NCI-H1417 treated with DMSO at 0.1 percent for 48 hours (cell line): ENCODE data around the gene KHNYN.
A peak's percentile ranks its signal among the peaks of the same experiment; 100 is the strongest.
"Not testable (repeated sequence)": the region's sequence is repeated elsewhere in the genome, so short reads cannot be mapped to it uniquely, and the experiment has no call there.

Source experiments
- DNase-seq: peaks from one replicate; lab custom pipeline; 2025; lab: John Stamatoyannopoulos, UW

The KHNYN gene

DNA sequence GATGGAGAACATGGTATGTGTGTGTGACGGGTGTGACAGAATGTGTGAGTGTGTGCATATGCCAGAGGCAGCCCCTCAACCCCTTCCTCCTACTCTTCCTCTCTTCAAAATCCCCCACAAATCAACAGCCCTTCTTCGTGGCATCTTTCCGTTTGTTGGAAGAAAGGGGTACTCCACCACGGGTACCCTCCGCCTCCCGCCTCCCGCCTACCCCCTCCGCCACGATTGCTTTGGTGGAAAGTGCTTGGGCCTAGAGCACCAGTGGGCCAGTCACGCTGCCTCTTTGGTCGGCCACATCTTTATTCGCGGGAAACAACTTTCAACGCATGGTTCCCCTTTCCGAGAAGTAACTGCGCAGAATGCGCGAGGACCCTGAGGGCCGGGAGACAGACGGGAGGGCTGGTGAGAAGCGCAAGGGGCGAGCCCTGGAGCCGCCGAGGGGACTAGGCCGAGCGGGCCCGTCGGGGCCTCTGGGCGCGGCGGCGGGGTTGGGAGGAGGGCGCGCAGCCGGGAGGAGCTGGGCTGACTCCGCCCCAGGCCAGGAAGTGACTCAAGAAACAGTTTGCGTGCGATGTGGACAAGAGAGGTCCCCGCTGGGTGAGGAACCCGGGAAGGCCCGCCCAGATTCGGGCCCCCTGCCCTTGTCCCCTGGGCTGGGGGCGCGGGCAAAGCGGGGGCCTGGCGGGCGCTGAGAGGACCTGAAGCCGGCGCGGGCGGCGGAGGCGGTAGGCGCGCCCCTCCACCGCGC, at the start of gene KHNYN, which contains the start of gene CBLN3:
Gene KHNYN, plus strand, starts transcription at position 560 of the 748 bp plus-strand sequence. CDS start 777 bp downstream, outside the sequence.
Gene CBLN3, minus strand, starts transcription at position 274 of the 748 bp plus-strand sequence. CDS start 614 bp downstream, outside the sequence.
- DNase-seq = peak; percentile 23

DNA sequence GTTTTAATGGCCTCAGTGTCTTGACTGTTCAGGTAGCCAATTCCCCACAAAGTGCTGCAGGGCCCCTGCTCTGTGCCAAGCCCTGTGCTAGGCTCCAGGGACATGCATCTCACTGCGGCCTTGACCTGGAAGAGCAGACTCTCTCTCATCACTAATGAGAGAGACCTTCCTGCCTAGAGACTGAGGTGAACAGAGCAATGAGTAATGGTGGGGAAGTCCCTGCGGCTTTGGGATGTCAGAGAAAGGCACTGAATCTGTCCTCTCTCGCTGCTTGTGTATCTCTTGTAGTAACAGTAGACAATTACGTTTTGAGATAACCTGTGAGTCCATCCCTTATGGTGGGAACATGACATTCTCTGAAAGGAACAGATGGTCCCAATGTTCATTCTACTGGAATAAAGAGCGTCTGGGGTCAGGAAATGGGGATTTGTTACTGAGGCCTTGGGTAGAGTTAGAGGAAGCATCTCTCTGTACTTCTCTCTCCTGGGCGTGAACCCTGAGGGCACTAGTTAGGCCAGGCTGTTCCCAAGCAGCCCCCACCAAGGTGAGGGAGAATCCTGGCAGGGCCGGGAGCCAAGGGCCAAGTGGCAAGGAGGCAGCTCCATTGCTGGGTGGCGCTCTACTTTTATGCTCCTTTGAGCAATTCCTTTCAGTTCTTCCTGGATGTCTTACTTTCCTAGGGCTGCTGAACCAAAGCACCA, 48.2 kb upstream of the KHNYN start:
- no peak for DNase-seq

DNA sequence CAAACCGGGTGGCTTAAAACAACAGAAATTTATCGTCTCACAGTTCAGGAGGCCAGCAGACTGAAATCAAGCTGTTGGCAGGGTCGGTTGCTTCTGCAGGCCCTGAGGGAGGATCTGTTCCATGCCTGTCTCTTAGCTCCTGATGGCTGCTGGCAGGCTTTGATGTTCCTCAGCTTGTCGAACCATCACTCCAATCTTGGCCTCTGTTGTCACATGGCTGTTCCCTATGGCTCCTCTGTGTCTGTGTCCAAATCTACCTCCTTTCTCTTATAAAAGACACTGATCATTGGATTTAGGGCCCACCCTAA, 47.7 kb upstream of the KHNYN start:
- no peak for DNase-seq

DNA sequence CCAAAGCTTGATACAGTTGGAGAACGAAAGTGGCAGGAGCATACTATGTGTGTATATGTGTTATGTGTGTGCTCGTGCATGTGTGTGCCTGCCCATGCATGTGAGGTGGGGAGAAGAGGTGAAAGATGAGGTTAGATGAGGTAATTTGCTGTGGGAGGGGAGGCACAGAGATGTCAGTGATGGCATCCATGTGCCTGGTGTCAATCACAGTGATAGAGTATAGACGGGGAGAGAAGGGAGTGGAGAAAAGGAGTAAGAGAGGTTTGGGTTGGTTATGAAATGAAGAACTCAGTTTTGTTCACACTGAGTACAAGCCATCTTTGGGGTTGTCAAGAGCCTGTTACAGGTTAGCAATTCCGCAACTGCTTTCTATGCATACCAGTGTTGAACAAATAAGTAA, 45.6 kb upstream of the KHNYN start:
- no peak for DNase-seq

DNA sequence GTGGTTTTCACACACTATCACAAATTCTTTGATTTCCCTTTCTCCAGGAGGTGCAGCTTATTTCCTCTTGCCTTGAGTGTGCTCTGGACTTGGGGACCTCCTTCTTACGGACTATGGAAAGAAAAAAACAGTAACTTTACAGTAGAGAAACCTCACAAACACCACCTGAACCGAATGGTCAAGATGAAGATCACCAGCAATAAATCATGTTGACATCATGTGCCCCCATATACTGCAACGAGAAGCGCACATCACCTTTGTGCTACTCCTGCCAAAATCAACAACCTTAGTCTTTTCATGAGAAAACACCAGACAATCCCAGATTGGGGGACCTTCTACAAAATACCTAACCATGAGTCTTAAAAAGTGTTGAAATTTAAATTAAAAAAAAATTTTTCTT, 44.2 kb upstream of the KHNYN start:
- no peak for DNase-seq

DNA sequence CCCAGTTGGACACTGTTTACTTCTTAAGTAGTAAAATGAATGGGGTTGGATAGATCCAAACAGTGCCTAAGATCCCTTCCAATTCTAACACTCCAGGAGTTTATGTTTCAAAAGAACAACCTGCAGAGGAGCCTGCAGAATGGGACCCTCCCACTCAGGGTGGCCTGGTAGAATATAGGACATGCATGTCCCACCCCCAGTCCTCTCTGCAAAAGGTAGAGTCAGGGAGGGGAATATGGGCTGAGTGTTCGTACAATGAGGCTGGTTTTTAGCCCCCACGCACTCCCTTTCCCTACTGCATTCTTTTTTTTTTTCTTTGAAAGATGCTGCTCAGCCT, 42.8 kb upstream of the KHNYN start:
- DNase-seq = no peak

DNA sequence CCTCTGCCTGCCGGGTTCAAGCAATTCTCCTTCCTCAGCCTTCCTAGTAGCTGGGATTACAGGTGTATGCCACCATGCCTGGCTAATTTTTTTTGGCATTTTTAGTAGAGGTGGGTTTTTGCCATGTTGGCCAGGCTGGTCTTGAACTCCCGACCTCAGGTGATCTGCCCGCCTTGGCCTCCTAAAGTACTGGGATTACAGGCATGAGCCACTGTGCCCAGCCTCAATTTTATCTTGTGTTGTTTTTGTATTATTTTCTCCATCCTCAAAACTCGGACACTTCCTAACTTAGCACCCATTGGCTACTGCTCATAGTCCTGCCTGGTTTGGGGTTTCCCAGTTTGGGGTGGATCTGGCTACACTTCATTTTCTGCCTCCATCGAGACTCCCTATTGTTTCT, 42.2 kb upstream of the KHNYN start:
- not testable (repeated sequence) for DNase-seq

DNA sequence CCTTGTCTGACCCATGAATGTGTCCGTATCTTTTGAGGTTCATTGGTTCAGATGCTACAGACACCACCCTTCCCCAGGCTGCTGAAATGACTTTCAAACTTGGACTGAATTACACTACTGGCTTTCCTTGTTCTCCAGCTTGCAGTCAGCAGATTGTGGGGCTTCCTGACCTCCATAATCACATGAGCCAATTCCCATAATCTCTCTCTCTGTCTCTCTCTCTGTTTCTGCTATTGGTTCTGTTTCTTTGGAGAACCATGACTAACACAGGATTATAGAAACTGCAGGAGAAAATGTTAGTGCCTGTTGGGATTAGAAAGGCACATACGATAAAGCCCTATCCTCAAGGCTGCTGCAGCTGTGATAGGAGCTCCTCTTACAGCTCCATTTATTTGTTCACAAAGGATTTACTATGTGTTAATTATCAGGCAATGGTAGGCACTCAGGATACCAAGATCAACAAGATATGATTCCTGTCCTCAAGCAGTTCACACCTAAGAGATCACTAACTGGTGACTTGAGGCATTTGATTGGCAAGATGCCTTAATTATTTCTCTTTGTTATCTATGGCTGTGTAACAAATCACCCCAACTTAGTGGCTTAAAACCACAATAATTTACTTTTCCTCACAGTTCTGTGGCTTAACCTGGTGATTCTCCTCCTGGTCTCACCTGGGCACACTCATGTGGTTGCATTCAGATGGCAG, 41.1 kb upstream of the KHNYN start:
- no peak for DNase-seq

DNA sequence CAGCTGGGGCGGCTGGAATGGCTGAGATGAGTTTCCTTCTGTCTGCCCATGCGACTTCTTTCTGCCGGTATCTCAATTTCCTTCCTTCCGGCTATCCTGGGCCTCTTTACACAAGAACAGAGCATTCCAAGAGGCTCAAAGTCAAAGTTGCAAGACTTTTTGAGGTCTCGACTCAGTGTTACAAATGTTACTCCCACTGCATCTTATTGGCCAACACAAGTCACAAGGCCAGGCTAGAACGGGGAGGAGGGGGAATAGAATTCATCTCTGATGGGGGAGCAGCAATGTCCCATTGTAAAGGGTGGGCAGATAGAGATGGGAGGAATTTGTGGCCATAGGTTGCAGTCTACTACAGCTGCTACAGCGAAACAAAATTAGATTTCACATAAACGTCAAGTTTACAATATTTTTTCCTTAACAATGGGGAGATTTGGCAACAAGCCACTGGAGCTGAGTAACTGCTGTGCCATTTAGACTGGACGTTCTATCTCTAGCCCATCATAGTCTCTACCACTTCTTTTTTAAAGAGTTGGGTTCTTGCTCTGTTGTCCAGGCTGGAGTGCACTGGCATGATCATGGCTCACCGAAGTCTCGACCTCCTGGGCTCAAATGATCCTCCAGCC, 40.4 kb upstream of the KHNYN start:
- no peak for DNase-seq

DNA sequence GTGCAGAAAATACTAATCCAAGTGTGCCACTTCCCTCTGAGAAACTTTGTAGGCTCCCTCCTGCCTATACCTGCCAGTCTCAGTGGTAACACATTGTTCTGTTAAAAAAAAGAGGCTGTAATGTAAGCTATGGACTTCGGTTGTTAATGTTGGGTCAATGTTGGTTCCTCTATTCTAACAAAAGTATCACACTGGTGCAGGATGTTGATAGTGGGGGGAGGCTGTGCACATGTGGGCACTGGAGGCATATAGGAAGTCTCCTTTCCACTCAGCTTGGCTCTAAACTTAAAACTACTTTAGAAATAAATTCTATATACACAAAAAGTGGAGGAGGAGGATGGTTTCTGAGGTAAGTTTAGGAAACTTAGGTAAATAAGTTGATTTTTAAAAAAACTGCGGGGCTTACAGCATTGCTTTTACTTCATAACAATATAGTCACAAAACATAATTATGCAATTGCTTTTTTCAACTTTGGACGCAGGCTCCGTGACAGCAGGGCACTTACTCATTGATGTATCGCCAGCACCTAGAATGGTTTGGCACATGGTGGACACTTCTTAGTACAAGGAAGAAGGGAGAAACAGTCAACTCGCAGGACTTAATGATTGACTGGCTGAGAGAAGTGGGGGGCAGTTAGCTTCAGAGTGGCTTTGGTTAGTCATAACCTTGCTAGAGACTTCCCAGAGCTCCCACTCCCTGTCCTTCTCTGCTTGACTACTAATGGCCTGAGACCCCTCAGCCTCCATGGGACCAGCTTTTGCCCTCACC, 38.9 kb upstream of the KHNYN start:
- no peak for DNase-seq

DNA sequence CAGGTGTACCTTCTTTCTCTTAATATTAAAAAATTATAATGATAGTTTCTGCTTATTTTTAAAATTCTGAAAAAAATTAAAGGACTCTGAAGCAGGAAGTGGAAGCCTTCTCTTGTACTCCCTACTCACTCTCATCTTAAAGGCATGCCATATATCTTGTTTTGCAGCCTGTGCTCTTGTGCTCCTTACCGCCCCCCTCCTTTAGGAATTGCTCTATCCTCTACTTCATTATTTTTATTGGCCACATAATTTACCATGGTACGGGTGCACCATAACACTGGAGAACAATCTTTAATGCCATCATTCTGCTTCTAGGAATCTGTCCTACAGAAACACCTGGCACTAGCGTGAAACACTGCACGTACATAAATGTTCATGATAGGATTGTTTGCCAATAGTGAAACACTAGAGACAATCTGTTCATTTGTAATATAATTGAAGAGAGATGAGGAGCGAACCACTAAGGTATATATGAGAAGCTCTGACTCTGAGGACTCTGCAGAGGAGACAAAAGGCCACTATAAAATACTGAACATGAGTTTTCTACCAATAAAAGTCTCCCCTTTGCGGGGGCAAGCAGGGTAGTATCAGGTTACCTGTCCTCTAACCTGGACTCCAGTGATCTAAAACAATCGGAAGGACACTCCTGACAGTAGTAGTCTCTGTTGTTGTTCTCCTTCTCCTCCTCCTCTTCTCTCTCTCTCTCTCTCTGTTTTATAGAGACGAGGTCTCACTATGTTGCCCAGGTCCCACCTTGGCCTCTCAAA, 37.2 kb upstream of the KHNYN start:
- DNase-seq = no peak

DNA sequence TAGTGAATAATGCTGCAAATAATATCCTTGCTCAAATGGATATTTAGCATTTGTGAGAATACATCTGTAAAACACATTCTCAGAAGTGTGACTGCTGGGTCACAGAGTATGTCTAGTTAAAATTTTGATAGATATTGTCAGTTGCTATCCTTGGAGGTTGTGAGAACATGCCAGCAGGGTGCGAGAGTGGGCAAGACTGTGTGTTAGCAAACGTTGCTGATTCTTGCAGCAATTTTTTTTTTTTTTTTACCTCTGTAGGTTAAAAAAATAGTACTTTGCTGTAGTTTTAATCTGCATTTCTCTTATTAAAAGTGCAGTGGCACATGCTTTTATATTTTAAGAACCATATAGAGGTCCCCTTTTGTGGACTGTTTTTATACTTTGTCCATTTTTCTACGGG, 35.5 kb upstream of the KHNYN start:
- DNase-seq = no peak

DNA sequence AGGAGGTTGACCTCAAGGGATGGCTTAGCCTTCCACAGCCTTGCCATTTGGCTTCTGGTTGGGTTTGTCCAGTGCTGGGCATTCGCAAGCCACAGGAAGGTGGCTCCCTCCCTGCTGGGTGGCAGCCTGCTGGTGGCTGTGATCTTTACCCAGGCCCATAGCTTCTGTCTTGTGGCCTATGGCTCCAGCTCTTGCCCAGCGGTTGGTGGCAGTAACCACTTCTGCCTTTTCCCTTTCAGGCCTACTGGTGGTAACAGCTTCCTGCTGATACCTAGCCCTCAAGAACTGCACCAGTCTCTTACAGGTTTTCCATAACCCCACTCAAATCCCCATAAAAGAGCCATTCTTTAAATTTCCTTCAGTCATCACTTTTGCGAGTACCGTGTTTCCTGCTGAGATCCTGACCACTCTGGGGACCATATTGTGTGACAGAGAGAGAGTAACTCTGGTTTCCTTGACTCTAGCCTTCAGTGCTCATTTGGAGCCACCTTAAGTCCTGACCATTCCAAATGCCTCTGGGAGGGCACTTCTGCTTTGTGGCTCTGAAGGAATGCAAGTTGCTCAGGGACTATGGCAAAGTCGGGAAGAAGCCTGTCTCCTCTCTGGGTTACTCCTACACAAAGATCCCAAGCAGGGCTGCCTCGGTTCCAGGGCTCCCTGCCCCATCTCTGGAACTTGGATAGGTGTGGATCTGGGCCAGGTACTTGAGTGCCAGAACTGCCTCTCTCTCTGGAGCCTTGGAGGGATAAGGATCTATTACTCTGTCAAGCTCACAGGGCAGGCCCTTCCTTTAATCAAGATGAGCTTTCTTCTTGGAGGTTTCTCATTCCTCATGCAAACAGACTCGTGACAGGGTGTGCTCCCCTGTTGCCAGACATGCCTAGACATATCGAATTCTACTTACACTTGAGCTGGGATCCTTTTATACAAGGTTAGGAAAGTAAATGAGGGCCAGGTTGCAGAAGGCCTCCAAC, 33.9 kb upstream of the KHNYN start:
- DNase-seq = no peak

DNA sequence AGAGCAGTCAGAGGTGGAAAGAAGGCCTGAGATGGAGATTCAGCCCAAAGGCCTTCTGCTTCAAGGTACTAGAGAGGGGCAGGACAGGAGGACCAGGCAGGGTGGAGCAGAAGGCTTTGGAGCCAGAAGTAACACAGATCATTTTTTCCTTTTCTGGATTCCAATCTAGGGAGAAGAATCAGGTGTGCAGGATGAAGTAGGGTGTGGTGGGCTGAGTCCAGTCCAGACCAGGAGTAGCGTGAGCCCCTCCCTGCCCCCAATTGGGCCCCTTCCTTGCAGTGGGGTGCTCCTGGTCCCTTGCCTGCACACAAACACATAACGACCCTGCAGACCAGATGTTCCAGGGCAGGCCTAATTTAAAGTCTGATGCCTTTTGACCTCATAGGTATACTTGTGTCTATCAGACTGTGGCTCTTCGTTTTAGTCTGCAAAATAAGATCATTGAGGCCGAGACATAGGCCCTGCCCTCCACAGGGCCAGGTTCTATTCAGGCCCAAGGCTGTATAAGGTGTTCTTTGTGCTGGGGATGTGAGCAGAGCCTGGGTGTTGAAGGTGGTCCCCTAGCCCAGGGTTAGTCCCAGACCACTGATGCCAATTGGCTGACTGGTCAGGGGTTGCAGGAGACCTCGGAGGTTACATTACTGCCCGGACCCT, 32.0 kb upstream of the KHNYN start:
- no peak for DNase-seq

DNA sequence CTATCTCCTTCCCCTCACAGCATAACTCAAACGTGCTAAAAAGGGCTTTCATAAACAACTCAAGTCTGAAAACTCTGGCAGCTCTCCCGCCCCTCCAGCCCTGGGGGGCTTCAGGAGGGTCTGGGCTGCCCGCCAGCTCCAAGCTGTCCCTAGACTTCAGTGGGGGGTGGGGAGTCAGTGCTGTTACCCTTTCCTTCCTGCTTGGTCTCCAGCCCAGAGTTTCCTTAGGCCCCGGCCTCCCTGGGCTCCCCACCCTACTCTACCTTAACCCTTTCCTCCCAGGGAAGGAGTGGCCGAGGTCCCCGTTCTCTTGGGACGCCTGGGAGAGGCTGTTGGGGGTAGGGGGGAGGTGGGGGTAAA, 31.5 kb upstream of the KHNYN start:
- DNase-seq = no peak

DNA sequence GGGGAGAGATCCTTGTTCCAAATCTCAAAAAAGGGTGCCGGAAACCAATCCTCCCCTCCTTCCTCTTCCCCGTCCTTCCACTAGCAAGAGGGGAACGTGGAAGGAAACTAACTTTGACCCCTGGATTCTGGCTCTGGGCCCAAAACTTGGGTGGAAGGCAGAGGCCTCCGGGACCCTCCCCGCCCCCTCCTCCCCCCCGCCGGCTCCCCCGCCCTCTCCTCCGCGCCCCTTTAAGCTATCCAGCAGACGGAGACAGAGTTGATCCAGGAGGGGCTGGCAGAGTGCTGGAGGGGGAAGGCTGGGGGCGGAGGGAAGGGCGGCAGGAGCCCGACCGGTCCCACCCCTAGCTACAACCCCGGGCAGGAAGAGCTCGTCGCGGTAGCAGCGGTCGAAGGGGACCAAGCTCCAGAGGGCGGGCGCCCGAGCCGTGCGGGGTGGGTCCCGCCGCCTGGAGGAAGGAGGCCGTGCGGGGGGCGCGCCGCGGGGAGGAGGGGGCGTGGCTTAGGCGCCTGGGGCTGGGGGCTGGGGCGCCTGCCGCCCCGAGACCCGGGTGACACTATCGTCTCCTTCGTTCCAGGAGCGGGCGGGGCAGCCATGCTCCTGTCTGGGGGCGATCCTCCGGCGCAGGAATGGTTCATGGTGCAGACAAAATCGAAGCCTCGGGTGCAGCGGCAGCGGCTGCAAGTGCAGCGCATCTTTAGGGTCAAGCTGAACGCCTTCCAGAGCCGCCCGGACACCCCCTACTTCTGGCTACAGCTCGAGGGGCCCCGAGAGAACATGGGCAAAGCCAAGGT, 30.9 kb upstream of the KHNYN start, which contains the start of gene NYNRIN:
Gene NYNRIN, plus strand, starts transcription at position 351 of the 794 bp plus-strand sequence. Its CDS starts 244 bp downstream, at position 595.
- DNase-seq = no peak

DNA sequence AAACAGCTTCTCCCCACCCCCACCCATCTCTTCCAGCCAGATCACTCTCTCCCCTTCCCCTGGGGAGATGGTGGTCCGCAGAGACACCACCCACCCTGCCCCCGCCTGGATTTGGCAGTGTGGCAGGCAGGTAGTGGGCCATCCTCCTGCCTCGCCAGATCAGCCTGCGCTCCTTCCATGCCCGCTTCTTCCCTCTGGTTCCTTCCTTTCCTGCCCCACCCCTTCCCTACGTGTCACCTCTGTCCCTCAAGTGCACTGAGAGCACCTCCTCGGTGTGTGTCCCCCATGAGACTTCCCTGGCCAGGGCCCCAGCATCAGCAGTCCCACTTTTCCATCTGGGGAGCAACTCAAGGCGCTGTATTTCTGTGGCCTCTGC, 30.3 kb upstream of the KHNYN start:
- no peak for DNase-seq

DNA sequence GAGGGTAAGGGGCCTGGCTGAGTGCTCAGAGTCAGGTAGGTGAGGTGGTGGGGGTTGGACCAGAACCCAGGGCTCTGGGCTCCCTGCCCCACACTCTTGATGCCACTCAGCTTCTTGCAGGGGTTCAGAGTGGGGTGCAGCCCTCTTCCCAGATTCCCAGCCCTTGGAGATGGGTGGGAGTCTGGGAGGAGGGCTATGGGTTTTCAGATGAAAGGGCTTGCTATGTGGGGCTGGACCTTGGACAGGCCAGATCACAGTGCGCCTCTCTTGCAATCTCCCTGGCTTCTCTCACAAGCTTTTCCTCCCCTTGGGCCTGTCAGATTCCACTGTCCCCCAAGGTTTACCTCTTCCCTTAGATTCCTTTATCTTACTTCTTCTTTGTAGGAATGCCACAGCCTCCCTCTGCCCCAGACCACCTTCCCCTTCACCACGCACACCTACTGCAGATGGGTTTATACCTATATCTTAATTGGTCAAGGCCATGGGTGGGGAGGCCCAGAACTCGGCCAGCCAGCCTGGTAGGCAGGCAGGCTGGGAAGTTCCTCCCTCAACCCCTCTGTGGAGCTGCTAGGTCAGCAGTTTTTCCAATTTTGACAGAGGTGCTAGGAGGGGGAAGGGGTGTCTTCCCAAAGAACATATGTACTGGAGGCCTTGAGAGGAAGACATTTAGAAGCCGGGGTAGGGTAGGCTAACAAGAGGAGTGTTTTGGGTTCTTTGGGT, 29.6 kb upstream of the KHNYN start:
- DNase-seq = no peak
